ENCODE data around the gene ZSWIM4. TPM values are rescaled to one million over a fixed set of nuclear protein-coding genes. Genes with fewer than 3 reads are reported as not detected.

Gene ZSWIM4
- polyA plus RNA-seq, 5 donors, result 5.1 to 9.7 (median 8.0) TPM

DNA sequence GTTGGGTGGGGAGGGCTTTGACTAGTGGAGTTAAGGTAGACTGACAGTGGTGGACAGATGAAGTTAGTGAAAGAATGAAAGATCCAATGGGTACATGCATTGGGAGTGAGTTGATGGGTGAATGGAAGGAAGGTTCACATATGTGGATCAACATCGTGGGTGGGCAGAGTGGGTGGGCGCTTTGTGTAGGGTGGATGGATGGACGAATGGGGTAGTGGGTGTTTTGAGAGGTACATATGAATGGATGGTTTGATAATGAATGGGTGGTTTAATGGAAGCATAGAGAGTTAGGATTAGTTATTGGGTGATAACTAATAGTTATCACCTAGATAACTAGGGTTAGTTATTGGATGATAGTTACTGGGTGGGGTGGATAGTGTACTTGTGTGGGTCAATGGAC is 11.5 kb downstream of the ZSWIM4 start:
- DNase-seq, result no peak

DNA sequence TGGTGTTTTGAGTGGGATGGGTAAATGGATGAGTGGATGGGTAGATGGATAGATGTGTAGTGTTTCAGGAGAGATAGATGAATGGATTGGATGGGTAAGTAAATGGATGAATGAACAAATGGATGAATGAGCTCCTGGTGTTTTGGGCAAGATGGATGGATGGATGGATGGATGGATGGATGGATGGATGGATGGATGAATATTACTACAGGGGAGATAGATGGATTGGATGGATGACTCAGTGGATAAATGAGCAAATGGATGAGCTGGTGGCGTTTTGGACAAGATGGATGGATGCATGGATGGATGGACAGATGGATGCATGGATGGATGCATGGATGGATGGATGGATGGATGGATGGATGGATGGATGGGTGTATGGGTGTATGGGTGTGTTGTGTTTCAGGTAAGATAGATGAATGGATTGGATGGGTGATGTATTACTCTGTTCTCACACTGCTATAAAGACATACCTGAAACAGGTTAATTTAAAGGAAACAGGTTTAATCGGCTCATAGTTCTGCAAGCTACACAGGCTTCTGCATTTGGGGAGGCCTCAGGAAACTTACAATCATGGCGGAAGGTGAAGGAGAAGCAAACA is 12.3 kb downstream of the ZSWIM4 start:
- DNase-seq, result no peak

- no peak for DNase-seq
Observed at GRCh38 chr19:13808856-13809255, 13.6 kb downstream of the ZSWIM4 start.

DNA sequence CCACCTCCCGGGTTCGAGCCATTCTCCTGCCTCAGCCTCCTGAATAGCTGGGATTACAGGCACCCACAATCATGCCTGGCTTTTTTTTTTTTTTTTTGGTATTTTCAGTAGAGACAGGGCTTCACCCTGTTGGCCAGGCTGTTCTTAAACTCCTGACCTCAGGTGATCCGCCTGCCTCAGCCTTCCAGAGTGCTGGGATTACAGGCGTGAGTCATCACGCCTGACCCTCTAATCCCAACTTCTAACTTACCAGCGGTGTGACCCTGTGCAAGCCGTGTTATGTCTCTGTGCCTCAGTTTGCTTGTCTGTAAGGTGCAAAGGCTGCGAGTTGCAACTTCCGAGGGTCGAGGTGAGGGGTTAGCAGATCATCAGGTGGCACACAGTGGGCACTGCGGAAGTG is 17.3 kb downstream of the ZSWIM4 start:
- DNase-seq, result no peak

- DNase-seq, result no peak
Observed at GRCh38 chr19:13813147-13813546, 17.9 kb downstream of the ZSWIM4 start.

GRCh38 chr19:13814550-13814949 is 19.3 kb downstream of the ZSWIM4 start:
- no peak for DNase-seq

DNA sequence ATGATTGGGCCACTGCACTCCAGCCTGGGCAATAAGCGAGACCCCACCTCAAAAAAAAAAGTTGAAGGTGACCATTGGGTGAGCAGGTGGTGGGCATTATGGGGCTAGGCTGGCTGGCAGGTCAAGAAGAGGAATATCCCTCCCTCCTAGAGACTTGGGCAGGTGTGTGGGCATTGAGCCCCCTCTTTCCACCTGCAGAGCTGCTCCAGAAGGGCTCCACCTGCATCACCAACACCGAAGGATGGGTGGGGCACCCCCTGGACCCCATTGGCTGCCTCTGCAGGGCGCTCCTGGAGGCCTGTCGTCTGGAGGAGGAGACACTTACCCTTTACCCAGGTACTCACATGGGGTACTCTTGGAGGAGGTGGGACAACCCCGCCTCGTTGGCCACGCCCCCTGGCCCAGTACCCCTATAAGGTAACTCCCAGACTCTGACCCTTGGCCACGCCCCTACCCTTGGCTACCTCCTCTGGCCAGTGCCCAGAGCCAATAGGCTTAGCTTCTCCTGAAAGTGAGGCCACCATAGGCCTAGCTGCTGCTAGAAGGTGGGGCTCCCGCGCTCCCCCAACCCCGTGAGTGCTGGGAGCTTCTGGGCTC is 21.9 kb downstream of the ZSWIM4 start:
- no peak for DNase-seq

GRCh38 chr19:13817615-13818371 is 22.6 kb downstream of the ZSWIM4 start:
- DNase-seq, result no peak

GRCh38 chr19:13819238-13819637 is 24.0 kb downstream of the ZSWIM4 start:
- no peak for DNase-seq

DNA sequence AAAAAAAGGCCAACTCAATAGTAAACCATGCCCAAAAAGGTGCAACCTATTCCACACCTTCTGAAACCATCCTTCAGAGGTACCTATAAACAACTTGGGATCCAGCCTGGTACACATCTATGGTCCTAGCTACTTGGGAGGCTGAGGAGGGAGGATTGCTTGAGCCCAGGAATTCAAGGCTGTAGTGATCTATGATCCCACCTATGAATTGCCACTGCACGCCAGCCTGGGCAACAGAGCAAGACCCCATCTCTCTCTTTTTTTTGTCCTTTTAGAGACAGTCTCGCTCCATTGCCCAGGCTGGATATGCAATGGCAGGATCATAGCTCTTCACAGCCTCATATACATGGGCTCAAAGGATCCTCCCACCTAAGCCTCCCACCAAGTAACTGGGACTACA is 26.0 kb downstream of the ZSWIM4 start:
- no peak for DNase-seq

GRCh38 chr19:13823256-13823655 is 28.0 kb downstream of the ZSWIM4 start:
- no peak for DNase-seq

- no peak for DNase-seq
Observed at GRCh38 chr19:13823901-13824300, 28.7 kb downstream of the ZSWIM4 start.

GRCh38 chr19:13824703-13825102 is 29.5 kb downstream of the ZSWIM4 start:
- no peak for DNase-seq

GRCh38 chr19:13825489-13826441 is 30.5 kb downstream of the ZSWIM4 start:
- DNase-seq, result no peak

DNA sequence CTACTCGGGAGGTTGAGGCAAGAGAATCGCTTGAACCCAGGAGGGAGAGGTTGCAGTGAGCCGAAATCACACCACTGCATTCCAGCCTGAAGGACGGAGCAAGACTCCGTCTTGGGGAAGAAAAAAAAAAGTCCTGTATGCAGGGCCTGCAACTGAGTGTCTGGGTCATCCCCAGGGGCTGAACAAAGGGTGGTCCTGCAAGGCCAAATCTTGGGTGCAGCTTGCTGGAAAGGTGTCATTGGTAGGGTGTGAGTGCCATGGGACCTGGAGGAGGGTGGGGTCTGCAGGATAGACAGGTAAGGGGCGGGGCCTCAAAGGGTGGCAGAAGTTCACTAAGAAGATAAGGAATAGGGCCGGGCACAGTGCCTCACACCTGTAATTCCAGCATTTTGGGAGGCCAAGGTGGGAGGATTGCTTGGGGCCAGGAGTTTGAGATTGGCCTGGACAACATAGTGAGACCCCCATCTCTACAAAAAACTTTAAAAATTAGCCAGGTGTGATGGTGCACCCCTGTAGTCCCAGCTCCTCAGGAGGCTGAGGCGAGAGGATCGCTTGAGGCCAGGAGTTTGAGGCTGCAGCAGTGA is 31.5 kb downstream of the ZSWIM4 start:
- no peak for DNase-seq

GRCh38 chr19:13827656-13828055 is 32.4 kb downstream of the ZSWIM4 start:
- DNase-seq, result no peak

- DNase-seq, result no peak
Observed at GRCh38 chr19:13830114-13830740, 35.0 kb downstream of the ZSWIM4 start.

DNA sequence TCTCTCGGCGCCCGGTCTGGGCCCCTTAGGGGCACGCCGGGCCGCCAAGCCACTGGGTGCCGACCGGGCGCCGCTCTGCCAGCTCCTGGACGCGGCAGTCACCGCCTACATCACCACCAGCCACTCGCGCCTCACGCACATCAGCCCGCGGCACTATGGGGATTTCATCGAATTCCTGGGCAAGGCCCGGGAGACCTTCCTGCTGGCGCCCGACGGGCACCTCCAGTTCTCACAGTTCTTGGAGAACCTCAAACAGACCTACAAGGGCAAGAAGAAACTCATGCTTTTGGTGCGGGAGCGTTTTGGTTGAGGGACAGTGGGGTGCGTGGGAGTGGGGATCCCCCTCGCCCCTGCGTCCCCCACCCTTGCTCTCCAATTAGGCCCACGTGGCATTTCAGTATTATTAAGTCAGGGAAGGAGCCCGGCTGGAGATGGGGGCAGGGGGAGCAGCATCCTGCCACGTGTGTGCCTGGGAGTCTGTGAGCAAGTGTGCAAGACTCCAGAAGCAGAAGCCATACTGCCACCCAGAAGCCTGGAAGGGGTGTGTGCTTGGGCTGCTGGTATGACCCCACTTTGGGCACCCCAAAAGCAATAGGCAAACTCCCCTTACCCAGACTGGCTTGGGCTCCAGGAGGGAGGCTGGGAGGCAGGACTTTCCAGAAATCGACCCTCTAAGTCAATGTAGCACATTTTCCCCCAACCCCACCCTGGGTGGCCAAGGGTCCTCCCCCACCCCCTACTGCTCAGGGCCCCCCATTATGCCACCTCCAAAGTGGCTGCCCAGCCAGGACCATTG is 35.7 kb downstream of the ZSWIM4 start:
- DNase-seq, result no peak

GRCh38 chr19:13831537-13832467 is 36.6 kb downstream of the ZSWIM4 start:
- no peak for DNase-seq
